Ecto neural progenitor cell (in vitro differentiated cells): ENCODE results near the gene SVIL.
"Not testable (repeated sequence)": the region's sequence is repeated elsewhere in the genome, so short reads cannot be mapped to it uniquely, and the experiment has no call there.

ENCODE experiments used
- DNase-seq: peaks from one replicate; pipeline ENCODE4 v3.0.0-alpha.2; 2018; ENCODE audit warnings: low spot score

Gene SVIL

DNA sequence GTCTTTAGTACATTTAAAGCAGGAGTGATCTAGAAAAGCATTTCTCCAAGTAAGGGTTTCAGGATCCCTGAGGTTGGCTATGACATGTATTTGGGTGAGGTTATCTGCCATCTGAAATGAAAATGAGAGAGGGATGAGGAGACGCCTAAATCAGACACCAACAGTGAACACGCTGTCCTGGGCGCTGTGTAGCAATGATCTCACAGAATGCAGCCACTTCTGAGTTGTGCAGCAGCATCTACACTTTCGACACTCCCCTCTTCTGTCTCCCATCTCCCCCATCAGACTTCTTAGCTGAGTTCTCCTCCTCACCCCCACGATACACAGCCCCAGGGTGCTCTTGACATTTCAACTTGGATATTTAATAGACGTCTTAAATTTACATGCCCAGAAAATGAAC is 95.4 kb downstream of the SVIL start:
- no peak for DNase-seq

- no peak for DNase-seq
These were observed 97.0 kb downstream of the SVIL start for GRCh38 chr10:29537799-29538198.

DNA sequence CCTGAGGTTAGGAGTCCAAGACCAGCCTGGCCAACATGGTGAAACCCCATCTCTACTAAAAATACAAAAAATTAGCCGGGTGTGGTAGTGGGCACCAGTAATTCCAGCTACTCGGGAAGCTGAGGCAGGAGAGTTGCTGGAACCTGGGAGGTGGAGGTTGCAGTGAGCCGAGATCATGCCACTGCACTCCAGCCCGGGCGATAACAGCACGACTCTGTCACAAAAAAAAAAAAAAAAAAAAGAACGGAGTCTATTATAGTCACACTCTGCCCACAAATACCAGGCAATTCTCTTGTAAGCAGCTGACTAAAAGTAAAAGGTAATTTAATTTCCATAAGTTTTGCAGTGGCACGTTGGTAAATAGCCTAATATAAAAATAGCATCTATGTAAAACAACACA is 98.1 kb downstream of the SVIL start:
- not testable (repeated sequence) for DNase-seq

GRCh38 chr10:29535778-29536453 is 98.9 kb downstream of the SVIL start:
- no peak for DNase-seq

GRCh38 chr10:29535012-29535777 is 99.6 kb downstream of the SVIL start:
- DNase-seq = peak; percentile 83

DNA sequence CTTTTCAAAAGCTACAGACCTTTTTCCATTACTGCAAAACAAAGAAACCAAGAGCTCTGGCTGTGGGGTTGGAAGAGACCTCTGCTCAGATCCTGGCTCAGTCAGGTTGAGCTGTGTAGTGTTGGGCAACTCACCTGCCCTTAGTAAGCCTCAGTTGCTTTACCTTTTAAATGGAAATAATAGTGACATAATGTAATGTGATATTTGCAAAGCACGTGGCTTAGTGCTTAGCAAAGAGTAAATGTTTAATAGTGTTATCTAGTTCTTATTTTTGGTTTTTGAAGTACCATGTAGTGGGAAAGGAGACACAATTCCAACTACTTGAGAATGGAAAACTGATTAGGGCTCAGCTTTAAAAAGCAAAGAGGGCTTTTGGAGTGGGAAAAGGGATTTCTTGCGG is 100.2 kb downstream of the SVIL start:
- no peak for DNase-seq

DNA sequence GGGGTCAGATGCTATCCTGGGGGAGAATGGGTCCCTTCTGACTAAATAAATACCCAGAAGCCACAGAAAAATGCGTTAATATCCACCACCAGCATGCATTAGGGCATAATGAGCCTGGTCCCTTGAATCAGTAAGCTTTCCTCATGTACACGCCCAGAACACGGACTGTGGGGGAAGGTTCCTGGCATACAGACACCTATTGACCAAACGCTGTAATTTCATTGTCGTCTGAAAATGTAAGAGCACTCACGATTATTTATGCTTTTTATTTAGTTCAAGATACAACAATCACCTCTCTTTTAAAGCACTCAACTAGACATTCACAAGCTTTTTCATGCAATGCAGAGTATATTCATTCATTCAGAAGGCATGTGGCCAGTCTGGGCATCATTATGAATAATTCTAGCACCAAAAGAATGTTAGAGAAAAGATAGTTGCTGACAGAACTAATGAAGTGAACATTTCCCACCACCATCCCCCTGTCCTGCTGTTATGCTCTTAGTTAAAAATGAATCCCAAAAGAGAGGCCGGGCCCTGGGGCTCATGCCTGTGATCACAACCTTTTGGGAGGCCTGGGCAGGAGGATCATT is 101.0 kb downstream of the SVIL start:
- DNase-seq = no peak

- no peak for DNase-seq
These were observed 101.7 kb downstream of the SVIL start for GRCh38 chr10:29533046-29533445.

- no peak for DNase-seq
These were observed 102.4 kb downstream of the SVIL start for GRCh38 chr10:29532256-29532878.

DNA sequence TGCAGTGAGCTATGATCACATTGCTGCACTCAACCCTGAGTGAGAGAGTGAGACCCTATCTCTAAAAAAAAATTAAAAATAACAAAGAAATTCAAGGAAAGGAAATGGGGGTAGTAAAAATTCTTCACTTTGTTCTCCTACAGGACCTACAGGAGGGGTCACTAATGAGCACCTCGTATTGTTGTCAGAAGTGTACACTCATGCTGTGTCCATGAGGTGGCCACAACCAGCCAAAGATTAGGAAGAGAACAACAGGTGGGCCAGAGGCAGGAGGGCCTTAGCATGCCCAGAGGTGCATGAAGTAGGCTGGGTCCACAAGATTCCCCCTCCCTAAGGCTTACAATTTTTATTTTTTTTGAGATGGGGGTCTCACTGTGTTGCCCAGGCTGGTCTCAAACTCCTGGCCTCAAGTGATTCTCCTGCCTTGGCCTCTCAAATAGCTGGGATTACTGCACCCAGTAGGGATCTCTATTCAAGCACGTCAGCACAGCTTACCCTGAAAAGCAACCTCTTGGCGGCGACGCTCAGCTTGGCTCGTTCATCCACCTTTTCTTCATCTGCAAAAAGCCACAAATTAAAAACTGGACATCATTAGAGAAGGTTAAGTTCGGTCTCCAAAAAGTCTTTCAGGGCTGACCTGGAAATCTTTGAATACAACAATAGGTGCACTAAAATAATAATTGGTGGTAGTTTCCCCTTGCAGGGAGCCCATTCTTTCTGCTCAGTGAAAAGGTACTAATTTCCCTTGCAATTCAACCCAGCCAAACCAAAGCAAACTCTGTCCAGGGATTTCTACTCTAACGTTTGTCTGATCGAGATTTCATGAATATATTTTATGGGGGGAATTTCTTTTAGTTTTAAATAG is 104.4 kb downstream of the SVIL start:
- no peak for DNase-seq

DNA sequence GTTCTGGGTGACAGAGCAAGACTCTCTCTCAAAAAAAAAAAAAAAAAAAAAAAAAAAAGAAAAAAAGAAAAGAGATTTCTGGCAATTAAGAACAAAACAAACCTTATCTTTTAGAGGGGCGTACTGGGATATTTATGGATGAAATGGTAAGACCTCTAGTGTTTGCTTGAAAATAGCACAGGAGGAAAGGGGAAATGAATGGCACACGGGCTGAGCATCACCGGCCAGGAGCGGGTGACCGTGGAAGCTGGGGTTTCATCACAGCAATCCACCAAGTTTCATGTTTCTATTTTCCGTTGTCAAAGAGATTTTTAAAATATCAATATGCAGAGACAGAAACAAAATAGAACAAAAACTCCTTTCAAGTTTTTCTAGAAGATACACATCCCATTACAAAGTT is 105.6 kb downstream of the SVIL start:
- DNase-seq = no peak

GRCh38 chr10:29525762-29526161 is 109.0 kb downstream of the SVIL start:
- no peak for DNase-seq

DNA sequence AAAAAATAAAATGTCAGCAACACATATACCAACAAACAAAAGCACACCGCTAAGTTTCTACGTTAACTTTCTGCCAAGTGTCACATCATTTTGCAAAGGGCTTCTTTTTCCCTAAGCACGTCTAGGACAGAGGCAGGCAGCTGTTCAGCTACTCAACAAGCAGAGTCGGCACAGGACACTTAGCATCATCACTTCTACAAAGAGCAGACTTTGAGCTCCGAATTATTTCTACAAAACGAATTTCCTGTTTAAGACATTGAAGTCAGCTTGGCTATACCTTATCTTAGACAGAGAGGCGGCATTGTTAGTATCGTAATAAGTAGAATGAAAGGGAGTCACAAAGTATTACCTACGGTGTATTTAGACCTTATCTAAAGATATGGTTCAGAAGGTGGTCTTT is 110.1 kb downstream of the SVIL start:
- no peak for DNase-seq

DNA sequence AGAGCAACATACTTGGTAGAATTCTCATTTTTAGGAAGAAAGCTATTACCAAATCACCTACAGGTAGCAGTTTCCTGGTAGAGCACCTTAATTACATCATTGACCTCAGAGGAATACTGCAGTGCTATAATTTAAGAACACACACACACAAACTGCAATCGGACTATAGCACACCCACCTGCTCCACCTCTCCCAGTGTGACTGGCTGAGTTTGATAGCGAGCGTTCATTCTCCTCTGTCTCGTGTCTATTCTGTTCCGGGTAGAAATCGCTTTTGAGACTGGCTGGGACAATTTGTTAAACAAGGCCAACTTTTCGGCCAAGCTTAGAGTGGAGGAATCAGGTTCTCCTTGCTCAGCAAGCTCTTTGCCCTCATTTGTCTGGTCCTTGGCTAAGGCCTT is 110.5 kb downstream of the SVIL start:
- DNase-seq = no peak

- no peak for DNase-seq
These were observed 111.9 kb downstream of the SVIL start for GRCh38 chr10:29522918-29523317.

GRCh38 chr10:29522061-29522855 is 112.5 kb downstream of the SVIL start:
- DNase-seq = no peak

GRCh38 chr10:29519659-29520058 is 115.1 kb downstream of the SVIL start:
- DNase-seq = no peak

DNA sequence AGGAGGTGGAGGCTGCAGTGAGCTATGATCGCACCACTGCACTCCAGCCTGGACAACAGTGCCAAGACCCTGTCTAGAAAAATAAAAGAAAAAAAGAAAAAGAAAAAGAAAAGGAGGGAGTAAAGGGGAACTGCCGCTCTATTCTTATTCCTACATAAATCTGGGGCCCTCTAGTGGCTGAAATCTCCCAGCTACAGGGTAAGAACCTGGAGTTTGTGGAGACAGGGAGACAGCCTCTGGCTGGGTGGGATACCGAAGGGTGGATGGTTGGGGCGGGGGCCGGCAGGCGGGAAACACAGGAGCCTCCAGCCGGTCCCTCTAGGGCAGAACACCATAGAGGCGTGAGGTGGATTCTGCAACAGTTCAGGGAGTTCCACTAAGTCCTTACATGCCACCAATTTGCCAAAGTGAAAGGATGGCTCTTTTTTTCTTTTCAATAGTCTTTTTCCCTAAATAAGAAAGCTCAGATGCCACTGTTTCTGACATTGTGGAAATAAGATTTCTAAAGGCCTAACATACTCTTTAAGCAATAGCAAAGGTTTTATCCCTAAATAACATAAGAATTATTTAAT is 117.3 kb downstream of the SVIL start:
- peak; percentile 69 for DNase-seq

- not testable (repeated sequence) for DNase-seq
These were observed 118.3 kb downstream of the SVIL start for GRCh38 chr10:29516309-29516932.

DNA sequence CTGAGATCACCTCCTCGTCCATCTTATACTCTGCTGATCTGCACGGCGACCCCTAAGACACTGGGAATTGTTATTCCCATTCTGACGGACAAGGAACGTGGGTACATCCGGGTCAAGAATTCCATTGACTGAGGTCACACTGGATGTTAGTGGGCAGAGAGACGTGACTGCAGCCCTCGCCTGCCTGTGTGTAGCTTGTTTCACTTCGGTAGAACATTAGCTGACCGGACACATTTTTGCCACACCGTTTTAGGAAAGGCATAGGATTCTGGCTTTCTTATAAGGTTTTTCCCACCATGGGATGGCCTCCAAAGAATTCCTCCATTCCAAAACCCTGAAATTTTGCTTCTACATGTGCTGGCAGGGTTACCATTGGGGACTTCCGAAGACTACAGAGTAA is 118.9 kb downstream of the SVIL start:
- DNase-seq = not testable (repeated sequence)
